H4 (cell line): Measurements from ENCODE around the gene NF1. TPM values are rescaled to one million over a fixed set of nuclear protein-coding genes. Genes with fewer than 3 reads are reported as not detected.
"Not testable (repeated sequence)": the region's sequence is repeated elsewhere in the genome, so short reads cannot be mapped to it uniquely, and the experiment has no call there.

Experiments
- DNase-seq: peaks from one replicate; pipeline ENCODE4 v3.0.0-alpha.2; 2015; ENCODE audit warnings: low spot score
- total RNA-seq: library from RNA; depleted of rRNA; stranded (reverse); fragments of >200 nt; shearing (Covaris generic); gene quantifications from 2 replicates; pipeline ENCODE4 v1.2.3, GENCODE V29; 2014

NF1 gene
- total RNA-seq, 1 experiment from 2014 or later, result 23.2 TPM

GRCh38 chr17:31198026-31198425 lies 103.2 kb downstream of the NF1 start:
- DNase-seq, result no peak

DNA sequence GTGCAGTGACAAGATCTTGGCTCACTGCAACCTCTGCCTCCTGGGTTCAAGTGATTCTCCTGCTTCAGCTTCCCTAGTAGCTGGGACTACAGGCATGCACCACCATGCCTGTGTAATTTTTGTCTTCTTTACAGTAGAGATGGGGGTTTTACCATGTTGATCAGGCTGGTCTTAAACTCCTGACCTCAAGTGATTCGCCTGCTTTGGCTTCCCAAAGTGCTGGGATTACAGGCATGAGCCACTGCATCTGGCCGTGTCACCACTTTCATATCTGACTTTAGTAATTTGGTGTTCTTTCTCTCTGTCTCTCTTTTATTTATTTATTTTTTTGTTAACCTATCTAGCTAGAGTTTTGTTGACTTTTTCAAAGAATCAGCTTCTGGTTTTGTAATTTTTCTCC lies 103.9 kb downstream of the NF1 start:
- DNase-seq, result not testable (repeated sequence)

DNA sequence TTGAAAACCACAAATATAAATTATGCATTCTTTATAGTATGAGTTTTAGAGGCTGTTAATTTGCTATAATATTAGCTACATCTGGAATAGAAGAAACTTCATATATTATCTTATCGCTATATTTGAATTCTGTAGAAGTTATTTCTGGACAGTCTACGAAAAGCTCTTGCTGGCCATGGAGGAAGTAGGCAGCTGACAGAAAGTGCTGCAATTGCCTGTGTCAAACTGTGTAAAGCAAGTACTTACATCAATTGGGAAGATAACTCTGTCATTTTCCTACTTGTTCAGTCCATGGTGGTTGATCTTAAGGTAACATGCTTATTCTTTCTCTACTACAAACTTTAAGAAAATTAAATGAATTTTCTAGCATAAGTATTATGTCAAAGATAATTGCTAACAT lies 105.5 kb downstream of the NF1 start:
- DNase-seq, result no peak

DNA sequence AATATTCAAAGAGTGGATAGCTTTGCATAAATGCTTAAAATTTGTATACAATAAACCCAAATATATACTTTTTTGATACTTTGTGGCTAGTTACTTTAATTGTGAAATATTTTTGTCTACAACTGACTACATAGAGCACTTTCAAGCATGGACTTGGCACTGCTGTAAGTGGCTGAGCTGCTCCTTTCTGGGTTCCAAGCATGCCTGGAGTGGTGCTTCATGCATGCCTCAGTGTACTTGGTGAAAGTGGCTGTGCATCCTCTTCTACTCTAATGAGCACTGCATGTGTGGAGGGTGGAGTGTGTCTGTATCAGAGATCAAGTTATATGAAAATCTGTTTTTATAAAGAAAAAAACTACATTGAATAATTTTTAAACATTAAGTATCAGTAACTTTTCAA lies 108.2 kb downstream of the NF1 start:
- DNase-seq, result no peak

DNA sequence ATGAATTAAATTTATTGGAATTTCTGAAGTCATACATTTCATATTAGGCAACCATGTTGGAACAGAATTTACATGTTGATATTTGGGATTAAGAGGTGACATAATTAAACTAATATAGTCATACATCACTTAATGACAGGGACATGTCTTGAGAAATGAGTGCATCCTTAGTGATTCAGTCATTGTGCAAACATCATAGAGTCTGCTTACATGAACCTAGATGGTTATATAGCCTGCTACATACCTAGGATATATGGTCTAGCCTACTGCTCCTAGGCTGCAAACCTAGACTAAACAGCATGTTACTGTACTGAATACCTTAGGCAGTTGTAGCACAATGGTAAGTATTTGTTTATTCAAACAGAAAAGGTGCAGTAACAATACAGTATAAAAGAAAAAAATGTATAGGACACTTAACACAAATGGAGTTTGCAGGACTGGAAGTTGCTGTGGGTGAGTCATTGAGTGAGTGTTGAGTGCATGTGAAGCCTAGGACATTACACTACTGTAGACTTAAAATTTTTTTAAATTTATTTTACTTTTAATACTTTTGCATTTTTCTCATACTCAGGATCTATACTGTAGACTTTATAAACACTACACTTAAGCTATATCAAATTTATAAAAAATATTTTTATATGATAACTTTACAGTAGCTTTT lies 116.7 kb downstream of the NF1 start:
- no peak for DNase-seq

- peak; percentile 36 for DNase-seq
Observed at GRCh38 chr17:31216031-31216751, 121.4 kb downstream of the NF1 start.

DNA sequence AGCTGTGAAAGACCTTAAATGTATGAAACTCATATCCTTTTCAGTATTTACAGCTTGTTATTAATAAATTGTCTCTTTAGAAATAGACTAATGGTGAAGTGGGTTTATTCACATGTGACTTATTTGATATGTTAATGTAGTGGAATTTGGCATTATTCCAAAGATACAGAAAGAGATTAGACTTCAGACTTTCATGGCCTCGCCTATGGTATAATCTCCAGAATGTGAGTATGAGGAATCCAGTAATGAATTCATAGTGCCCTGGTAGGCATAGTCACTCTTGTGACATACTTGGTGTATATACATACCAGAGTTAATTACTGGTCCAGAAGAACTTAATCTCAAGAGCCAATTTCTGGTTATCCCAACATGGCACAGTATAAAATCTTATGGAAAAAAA lies 129.6 kb downstream of the NF1 start:
- DNase-seq, result no peak

DNA sequence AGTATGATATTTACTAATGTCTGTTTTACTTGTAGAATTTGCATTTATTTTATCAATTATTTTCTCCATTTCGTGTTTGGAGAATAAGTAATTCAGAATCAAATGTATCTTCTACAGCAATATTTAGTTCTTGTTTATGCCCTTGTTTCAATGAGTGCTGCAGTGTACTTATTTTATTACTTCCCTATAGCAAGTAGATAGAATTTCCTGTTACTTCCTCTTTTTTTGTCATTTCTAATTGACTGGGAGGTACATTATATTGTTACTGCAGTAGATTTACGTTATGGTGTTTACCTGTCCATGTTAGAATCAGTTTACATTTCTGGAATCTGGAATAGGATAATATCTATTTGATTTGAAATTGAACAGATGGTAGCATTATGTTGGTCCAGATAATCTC lies 131.1 kb downstream of the NF1 start:
- DNase-seq, result no peak

GRCh38 chr17:31226373-31226772 lies 131.6 kb downstream of the NF1 start:
- DNase-seq, result no peak

GRCh38 chr17:31226950-31227349 lies 132.2 kb downstream of the NF1 start:
- no peak for DNase-seq

GRCh38 chr17:31231852-31232251 lies 137.1 kb downstream of the NF1 start:
- DNase-seq, result no peak

DNA sequence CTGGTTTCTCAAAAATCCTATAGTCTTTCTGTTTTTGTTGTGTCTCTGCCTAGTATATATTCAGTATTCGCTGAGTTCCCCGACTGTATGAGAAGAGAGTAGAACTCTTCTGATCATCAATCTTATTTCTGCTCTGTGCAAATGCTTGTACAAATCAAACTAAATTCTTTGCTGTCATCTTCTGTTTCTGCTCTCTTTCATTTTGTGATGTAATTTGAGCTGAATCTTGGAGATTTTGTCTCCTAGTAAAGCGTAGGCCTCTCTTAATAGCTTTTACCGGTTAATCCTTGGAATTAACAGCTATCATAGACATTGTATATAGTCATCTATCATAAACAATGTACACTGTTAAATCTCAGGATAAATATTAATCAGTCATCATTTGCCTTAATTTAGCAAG lies 140.3 kb downstream of the NF1 start:
- DNase-seq, result no peak

- no peak for DNase-seq
Observed at GRCh38 chr17:31236137-31236536, 141.4 kb downstream of the NF1 start.

DNA sequence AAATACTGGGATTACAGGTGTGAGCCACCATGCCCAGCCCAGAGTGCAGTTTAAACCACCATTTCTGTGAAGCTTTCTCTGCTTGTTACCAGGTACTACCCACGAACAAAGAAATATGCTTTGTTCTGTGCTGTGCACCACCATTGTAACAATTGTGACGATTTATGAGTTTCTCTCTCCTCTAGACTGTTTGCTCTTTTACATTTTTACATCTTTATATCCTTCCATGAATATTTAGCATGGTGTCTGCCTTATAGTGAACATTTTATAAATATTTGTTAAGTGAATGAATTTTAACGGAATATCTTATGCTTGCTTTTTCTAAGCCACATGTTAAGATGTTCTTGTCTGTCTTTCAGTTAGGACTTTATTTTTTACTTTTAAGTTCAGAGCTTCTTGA lies 141.9 kb downstream of the NF1 start:
- no peak for DNase-seq

- DNase-seq, result no peak
Observed at GRCh38 chr17:31241116-31241515, 146.3 kb downstream of the NF1 start.

GRCh38 chr17:31248986-31249834 lies 154.4 kb downstream of the NF1 start:
- no peak for DNase-seq

- no peak for DNase-seq
Observed at GRCh38 chr17:31249835-31250141, 155.0 kb downstream of the NF1 start.

DNA sequence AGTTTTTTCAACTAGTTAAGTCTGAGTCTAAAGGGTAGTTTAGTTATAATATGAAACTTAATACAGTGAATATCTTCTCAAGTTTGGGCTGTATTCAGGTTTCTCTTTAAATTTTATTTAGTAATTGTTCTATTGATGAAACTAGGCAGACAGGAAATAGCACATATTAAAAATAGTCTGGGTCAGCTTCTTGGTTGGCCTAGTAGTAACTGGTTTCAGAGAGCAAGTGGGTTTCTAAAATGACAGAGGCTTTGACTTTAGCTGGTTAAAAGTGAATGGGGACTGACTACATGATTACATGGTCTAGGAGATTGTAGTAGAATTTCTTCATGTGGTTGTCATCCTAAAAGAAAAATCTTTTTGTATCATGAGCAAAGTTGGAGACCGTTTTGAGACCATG lies 155.5 kb downstream of the NF1 start:
- DNase-seq, result no peak

DNA sequence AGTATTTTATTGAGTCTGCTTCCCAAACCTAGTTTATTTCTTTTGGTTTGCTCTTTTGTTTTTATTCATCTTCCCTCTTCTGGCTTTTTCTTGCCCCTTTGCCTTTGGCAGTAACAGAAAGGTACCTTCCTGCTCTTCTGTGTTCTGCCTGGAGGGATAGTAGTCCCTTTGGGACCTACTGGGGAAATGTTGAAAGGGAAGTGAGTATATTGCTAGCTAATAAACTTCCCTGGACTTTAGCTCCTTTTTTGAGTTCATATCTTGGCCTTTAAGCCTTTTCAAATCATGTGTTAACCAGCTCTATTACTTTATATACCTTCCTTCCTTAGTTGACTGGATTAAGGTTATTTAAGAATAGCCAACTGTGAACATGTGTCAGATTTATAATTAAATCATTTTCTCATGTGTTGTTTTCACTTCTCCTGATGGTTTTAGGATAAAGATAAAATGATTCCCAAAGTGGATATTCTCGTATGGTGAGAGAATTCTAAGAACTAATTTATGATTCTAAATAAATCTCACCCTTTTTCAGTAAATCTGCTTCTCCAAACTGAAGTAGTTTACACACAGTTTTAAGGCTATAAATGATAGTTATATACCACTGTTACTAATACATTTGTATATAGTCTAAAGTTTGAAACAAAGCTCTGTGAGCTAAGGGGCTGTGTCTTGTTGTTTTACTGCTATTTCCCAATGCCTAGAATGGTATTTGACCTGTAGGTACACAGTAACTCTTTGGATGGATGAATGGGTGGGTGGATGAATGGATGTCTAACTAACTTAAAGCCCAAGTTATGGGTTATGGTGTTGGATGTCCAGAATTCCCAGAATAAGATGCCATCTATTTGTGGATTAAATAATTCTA lies 156.6 kb downstream of the NF1 start:
- no peak for DNase-seq

DNA sequence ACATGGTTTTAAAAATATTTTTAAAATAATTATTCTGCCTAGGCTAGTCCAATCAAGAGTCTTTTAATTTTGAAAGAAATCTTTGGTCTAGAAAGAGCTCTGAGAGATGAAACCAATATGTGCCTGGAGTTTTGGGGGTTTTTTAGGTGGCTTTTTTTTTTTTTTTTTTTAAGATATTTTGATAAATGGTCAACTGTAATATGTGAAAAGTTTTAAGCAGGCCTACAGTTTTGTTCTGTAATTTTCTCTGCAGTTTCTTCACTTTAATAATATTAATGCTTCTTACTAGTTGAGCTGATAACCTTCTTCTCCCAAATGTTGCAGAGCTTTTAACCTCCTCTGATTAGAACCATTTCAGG lies 157.2 kb downstream of the NF1 start:
- no peak for DNase-seq

DNA sequence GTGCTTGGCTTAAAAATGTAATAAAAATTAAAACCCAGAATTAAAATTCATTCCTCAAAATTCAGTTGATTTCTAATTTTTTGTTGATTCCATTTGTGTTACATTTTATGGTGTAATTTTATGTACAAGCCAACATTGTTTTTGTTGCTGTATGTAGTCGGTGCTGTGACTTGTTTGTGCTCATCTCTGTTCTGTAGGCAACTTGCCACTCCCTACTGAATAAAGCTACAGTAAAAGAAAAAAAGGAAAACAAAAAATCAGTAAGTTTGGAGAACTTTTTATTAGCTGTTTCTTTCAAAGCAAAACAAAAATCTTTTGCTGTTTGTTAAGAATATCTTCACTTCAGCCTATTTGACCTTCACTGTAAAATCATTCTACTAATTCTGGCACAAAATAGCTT lies 158.0 kb downstream of the NF1 start:
- no peak for DNase-seq

- DNase-seq, result no peak
Observed at GRCh38 chr17:31254654-31255053, 159.9 kb downstream of the NF1 start.
